Measurements from ENCODE around the gene HCRTR1.

DNA sequence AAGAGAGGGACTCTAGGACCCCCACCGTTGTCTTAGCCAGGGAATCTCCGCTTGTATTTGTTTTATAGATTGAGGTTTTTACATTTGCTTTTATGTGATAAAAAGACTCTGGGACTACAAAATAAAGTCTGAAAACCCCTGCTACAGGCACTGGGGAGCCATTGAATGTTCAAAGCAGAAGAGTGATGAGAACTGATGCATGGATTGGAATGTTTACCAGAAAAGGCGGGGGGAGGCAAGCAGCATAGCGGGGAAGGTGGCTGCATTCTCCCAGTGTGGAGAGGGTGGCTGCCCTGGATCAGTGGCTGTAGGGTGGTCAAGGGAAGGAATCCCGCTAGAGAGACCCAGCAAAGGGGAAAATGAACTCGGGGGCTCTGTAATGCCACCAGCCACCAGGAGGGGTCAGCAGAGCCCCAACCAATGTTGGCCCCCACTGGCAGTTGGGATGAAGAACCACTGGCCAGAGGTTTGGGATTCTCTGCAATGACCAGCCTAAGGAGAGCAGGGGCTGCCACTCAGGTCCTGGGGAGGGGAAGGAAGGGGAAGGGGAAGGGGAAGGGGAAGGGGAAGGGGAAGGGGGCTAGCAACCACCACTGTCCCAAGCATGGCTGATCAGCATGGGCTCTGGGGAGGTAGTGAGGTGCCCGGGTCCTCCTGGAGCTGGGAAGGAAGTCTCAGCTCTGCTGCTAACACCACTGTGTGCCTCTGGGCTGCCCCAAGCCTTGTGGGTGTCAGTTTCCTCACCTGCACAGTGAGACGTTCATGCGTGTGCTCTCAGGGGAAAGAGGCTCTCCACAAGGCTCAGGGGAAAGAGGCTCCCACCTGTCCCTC, 46.3 kb downstream of the HCRTR1 start:
- TF ChIP-seq, protein P1, sequence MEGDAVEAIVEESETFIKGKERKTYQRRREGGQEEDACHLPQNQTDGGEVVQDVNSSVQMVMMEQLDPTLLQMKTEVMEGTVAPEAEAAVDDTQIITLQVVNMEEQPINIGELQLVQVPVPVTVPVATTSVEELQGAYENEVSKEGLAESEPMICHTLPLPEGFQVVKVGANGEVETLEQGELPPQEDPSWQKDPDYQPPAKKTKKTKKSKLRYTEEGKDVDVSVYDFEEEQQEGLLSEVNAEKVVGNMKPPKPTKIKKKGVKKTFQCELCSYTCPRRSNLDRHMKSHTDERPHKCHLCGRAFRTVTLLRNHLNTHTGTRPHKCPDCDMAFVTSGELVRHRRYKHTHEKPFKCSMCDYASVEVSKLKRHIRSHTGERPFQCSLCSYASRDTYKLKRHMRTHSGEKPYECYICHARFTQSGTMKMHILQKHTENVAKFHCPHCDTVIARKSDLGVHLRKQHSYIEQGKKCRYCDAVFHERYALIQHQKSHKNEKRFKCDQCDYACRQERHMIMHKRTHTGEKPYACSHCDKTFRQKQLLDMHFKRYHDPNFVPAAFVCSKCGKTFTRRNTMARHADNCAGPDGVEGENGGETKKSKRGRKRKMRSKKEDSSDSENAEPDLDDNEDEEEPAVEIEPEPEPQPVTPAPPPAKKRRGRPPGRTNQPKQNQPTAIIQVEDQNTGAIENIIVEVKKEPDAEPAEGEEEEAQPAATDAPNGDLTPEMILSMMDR (IDR thresholded peaks at IDR 0.05) = peak; percentile 76 to 93 (median 92)
- TF ChIP-seq POLR2A (IDR thresholded peaks at IDR 0.05) = no peak

Measured in thyroid gland (tissue), 4 donors.